NCI-H2171 (cell line): ENCODE measurements around the gene TRAPPC3L.

Experiments
- DNase-seq: peaks from one replicate; lab custom pipeline; 2025; lab: John Stamatoyannopoulos, UW

Gene TRAPPC3L

DNA sequence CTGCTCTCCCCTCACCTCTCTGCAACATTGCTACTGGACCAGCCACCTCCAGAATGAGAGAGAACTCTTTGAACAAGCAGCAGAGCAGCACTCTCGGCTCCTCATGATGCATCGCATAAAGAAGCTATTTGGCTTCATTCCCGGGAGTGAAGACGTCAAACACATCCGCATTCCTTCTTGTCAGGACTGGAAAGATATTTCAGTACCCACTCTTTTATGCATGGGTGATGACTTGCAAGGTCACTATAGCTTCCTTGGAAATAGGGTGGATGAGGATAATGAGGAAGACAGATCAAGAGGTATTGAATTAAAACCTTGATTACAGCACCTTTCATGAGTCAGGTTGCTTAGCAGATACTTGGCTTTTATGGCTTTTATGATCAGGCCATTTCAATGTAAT, 12.4 kb upstream of the TRAPPC3L start:
- DNase-seq, result no peak

GRCh38 chr6:116556814-116557415, 11.4 kb upstream of the TRAPPC3L start:
- DNase-seq, result no peak

- no peak for DNase-seq
Observed at GRCh38 chr6:116556065-116556464, 10.6 kb upstream of the TRAPPC3L start.

DNA sequence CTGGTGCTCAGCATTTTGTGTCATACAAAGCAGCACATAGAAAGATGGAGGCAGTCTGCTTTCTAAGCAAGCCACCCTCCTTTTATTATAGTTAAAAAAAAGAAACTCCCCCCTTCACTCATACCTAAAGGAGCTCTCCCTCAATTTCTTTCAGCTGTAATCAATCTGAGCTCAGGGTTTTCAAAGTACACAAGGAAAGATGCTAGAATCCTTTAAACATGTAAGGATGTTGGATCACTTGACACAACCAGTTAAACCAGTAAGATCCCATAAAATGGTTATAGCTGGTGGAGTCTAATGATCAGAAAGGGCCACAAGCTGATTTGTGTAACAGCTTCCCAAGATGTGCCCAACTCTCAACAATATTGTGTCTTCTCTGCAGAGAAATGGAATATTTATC, 8.0 kb upstream of the TRAPPC3L start, which contains the start of gene CALHM4:
Gene CALHM4, plus strand, starts transcription at position 301 of the 400 bp plus-strand sequence. Its CDS starts 43 bp downstream, at position 344.
- DNase-seq, result no peak

DNA sequence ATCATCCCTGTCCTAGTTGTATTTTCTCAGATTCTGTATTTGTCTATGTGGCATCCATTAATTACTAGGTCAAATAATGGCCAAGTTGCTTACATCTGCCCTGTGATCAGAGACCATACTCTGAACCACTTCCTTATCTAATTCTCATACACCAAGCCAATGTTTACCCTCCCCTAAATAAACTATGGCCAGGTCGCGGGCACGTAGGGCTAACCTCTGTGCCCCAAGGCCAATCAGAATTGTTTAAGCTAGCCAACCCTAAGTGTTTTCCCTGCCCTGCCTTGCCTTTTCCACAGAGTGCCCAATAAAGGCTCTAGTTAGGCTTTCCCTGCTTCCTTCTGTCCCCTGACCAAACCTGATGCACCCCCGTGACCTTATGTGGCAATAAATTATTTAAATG, 5.3 kb upstream of the TRAPPC3L start:
- DNase-seq, result no peak

DNA sequence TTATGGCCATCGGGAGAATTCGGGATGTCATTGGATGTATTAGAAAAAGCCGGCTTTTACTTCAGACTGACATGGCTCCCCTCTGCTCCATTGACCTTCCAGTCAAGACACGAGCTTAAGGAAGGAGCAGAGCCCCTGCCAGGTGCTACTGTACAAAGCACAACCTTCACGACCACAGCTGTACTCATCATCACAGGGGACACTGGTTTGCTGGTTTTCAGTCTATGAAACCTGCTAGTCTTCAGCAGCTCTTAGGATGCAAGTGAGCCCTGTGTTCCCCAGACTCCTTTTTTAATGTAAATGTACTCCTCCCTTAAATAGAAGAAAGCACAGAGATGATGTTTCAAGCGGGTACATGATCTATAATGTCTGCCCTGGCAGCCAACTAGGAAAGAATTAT, 1.9 kb upstream of the TRAPPC3L start:
- no peak for DNase-seq

DNA sequence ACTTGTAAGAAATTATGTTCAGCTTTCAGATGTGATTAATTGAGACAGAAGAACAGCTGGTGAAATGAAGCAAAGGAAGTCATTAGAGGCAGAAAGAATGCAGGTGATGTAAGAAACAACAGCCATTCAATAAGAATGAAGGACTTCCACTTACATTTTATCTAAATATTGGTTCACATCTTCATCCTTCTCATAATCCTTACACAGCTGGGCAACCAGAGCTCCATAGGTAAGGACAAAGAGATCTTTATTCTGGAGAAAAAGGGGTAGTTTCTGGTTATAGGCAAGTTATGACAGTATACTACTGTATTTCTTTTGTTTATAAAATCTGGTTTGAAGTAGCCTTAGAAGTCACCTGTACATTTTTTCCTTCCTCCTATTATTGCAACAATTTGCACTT, 2.3 kb downstream of the TRAPPC3L start:
- DNase-seq, result no peak

GRCh38 chr6:116542426-116542825, 3.1 kb downstream of the TRAPPC3L start:
- no peak for DNase-seq

DNA sequence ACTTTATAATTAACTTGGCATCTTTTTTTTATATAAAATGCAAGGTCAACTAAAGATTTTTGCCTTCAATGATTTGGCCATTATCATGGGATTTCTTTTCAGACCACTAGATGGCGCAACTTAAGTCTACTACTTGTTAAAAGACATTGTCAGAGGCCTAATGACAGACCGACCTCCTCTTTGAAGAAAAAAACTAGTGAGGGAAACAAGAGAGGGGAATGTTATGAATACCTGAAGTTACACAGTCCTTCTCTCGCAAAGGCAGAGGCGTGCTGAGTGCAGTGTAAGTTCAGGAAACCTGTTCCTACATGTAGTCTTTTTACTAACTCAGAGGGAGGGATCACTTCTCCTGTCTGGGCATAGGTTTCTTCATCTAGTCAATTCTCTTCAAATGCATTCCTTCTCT, 9.3 kb downstream of the TRAPPC3L start:
- peak; percentile 7 for DNase-seq

GRCh38 chr6:116535109-116535508, 10.4 kb downstream of the TRAPPC3L start:
- no peak for DNase-seq

GRCh38 chr6:116533233-116533957, 12.1 kb downstream of the TRAPPC3L start:
- no peak for DNase-seq

DNA sequence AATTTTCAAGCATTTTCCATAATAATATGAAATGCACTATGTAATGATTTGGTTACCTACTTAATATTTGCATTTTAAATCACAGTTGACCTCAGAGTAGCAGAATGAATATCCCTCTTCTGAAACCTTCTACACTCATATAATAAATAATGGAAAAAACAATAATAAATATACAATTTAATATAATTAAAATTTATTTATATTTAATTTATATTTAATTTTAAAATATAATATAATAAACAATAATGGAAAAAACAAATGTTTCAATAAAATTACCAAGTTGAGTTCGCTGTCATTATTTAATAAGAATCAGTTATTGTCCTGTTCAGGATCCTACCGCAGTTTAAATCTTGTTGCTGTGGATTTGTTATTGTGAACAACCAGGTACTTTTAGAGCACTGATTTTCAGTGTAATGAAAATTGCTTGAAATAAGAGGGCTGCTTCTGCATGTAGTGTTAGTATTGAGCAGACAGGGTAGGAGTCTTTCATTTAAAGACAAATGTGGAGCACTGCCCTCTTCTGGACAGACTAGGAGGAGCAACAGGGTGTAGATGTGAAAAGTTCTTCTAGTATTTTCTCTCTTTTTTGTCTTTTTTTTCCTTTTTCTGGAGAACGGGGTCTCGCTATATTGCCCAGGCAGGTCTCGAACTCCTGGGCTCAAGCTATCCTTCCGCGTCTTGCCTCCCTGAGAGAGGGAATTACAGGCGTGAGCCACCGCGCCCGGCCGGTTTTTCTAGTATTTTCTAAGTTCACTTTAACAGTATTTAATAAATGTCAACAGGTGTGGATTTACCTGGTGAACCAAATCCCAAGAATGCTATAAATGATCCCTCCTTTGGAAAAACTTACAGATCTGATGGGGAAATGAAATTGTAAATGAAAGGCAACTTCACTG, 13.6 kb downstream of the TRAPPC3L start:
- peak; percentile 19 for DNase-seq

DNA sequence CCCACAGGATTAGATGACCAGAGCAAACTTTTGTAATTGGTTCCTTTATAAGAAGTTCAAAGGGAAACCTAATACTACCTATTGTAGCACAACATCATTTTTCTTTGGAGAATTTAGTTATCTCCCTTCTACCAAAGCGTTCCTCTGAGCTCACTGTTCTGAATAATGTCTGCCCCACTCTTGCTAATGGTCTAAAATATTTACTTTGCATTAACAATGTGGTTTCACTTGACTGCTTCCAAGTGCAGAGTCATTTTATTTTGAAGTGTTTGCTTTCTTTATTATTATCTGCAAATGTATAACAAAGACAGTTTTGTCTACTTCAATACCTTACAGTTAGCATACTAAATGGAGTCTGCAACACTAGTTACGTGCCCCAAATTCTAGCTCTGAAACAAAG, 15.0 kb downstream of the TRAPPC3L start:
- DNase-seq, result no peak

GRCh38 chr6:116529466-116530290, 15.8 kb downstream of the TRAPPC3L start:
- DNase-seq, result no peak

- DNase-seq, result no peak
Observed at GRCh38 chr6:116528780-116529179, 16.7 kb downstream of the TRAPPC3L start.

GRCh38 chr6:116528133-116528532, 17.4 kb downstream of the TRAPPC3L start:
- no peak for DNase-seq

GRCh38 chr6:116524236-116524635, 21.2 kb downstream of the TRAPPC3L start:
- DNase-seq, result no peak

DNA sequence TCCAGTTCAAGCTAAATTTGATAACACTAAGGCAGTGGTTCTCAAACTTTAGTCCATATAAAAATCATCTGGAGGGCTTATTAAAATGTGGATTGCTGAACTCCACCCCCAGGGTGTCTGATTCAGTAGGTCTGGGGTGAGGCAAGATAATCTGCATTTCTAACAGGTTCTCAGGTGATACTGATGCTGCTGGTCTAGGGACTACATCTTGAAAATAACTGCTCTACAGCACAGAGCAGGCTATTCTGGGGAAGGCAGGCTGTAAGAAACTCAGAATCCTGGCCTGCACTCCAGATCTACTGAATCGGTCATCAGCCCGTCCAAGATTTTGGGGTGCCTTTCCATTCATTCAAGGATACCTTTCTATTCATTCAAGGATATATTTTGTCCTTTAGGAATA, 22.6 kb downstream of the TRAPPC3L start:
- no peak for DNase-seq

GRCh38 chr6:116518621-116519368, 26.7 kb downstream of the TRAPPC3L start:
- DNase-seq, result no peak

DNA sequence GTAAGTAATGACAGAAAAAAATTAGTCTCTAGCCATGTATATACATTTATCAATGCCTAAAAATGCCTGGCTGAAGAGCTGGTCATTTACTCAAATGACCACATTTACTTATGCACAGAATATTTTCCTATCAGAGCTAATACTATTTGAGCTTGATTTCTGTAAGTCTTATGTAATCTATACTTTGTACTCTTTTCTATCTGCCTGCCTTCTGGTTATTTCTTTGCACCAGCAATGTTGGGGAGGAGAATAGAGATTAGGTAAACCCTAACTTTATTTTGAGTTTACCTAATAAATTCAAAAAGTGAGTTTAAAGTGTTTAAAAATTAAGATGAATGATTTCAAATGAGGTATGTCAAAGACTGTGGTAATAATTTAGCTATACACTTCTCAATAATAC, 30.3 kb downstream of the TRAPPC3L start:
- DNase-seq, result no peak

GRCh38 chr6:116514111-116514510, 31.4 kb downstream of the TRAPPC3L start:
- DNase-seq, result no peak
